Breast epithelium (tissue), 3 donors: ENCODE results near the gene MTSS2.

Experiments used
- CTCF ChIP-seq, 3 donors: fragments of 450-650 bp; IDR thresholded peaks; one replicate each; pipeline ENCODE4 v1.5.1; 2016 to 2017; ENCODE audit warnings: antibody characterized with exemption in 3 of 3, mild to moderate bottlenecking in 3 of 3, moderate library complexity in 3 of 3
- POLR2A ChIP-seq: fragments of 450-650 bp; IDR thresholded peaks from one replicate; pipeline ENCODE4 v1.6.1; 2016; ENCODE audit warnings: antibody characterized with exemption, mild to moderate bottlenecking, moderate library complexity

- TF ChIP-seq CTCF (IDR thresholded peaks at IDR 0.05) (no peak), POLR2A (no peak)
Observed at GRCh38 chr16:70685061-70685937, 554 bp downstream of the MTSS2 start.
